Ramos (cell line): ENCODE results near the gene FBXL15.

Experiments
- in situ Hi-C: fragments of 300-500 bp; cut with MboI; formaldehyde crosslinking; loops from one replicate; pipeline ENCODE4 v1.14.3; 2022; ENCODE audit warnings: low sequenced_read_pairs; ENCODE audit not compliant: unreplicated experiment

The FBXL15 gene

DNA sequence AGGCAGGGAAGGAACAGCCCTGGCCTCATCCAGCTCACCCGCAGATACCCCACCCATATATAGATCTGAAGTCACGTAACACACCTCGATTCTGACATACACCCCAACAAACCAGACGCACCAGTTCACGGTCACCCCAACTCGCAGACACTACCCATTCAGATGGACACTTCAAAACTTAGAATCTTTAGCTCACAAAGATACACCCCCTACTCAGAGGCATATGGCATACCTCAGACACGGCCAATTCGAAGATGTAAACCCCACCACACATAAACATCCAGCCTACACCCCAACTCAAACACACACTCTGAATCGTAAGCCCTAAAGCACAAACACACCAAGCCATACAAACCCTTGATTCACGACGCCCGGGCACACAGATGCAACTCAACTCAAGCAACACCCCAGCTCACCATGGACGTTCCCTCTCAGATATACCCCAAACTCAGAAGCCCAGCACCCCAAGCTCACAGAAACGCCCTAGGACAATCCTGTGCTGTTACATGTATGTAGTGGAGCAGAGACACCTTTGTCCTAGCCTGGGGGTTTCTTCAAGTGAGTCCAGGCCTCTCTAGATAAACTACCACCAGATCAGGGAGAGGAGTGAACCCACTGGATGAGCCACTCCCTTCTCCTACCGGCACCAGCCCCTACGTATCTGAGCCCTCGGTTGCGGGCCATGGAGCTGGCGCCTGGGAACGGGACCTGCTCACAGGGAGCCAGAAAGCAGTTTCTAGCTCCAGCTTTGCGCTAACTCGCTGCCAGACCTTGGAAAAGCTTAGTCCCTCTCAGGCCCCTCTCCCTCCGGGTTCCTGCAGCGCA, 10.8 kb upstream of the FBXL15 start:
- in situ Hi-C loops = no loop called here

DNA sequence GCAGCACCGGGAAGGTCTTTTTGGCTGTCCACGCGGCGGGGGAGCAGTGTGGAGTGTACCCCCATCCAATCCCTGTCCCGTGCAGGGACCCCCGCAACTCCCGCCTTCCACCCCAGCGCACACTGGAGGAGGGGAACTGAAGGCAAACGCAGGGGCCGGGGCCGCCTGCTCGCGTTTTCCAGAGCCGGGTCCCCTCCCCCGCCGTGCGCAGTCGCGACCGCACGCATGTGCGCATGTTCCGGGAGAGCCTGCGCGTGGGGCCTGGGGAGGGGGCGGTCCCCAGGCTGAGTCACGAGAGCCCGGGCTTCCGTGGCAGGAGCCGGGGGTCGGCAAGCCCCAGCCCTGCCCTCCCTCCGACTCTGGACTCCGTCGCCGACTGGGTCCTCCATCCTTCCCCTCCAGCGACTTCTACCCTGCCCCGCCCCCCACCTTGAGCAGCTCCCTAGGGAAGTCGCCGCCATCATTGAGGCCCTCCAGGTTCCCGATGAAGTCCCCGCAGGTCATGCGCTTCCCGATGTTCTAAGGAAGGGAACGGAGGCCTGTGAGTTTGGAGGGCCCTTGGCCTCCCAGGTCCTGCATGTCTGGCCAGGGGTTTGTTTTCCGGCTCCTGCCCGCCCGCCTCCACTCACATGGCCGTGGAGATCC, 10.1 kb upstream of the FBXL15 start:
- in situ Hi-C loops = no loop called here

DNA sequence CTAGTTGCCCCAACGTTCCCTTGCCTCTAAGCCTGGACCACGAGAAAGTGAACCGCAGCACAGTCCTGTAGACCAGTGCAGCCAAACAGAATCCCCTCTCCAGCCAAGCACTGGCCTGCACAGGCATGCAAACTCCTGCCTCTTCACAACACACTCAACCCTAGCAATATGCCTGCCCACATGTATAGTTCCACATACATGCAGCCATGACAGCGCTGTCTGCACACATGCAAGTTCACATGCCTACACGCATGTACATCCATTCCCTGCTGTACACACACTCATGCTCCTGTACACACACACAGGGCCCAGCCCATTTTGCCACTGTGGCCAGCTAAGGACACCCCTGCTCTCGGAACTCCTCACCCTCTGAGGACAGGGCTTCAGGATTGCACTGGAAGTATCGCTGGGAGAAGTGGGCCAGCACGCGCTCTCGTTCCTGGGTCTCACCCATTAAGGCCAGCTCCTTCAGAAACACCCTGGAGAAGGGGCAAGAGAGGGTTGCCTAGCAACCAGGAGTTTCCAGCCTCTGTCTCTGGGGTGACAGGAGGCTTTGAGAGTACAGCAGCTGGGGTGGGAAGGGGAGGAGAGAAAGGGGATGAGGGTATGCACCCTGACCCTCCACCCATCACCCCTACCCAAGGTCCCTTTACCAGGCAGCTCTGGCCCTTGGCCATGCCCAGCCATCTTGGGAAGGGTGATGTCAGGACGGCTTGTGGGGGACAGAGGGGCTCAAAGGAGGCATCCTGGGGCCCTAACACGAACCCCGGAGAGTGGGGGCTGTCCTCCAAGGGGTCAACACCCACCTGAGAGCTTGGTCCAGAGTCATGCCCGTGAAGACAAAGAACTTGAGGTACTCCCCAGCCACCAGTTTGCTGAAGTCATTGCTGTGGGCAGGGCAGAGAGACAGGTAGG, 9.0 kb upstream of the FBXL15 start:
- in situ Hi-C loops = no loop called here

DNA sequence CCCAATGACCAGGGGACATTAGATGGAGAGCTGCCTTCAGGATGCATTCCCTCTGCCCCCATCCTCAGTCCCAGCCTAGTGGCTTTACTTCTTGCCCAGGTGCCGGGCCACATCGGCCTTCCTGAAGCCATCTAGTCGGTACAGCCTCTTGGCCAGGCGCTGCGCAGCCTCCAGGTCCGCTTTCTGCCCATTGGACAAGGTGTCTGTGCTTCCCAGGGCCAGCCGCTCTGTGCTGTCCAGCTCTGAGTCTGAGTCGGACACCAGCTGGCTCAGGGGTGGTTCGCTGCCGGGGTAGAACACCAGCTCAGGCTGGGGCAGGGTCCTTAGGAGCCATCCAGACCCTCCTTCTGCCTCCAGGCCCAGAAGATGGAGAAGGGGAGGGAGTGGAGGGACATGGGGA, 8.3 kb upstream of the FBXL15 start:
- in situ Hi-C loops = no loop called here

DNA sequence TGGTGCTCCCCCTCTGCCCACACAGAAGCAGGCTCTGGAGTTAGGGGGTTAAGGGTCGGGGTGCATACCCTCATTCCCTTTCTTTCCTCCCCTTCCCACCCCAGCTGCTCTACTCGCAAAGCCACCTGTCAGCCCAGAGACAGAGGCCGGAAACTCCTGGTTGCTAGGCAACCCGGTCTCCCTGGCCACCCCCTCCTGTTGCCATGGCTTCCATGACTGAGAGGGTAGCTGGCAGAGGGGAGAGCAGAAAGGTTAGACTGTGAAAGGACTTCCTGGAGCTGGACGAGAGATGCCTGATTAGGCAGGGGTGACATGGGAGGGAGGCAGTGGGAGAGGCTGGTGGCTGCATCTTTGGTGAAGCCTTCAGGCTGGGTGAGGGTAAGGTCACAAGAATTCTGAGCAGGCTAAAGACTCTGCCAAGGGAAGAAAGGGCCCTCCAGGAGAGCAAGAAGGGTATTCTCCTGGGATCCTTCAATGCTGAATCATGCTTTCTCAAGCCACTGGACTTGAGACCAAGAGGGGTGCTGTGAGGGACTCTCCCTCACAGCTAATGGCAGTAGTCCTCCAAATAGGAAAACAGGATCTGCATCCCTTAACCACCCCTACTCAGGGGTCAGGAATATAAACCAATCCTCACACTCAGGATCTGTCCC, 7.5 kb upstream of the FBXL15 start:
- in situ Hi-C loops = no loop called here

DNA sequence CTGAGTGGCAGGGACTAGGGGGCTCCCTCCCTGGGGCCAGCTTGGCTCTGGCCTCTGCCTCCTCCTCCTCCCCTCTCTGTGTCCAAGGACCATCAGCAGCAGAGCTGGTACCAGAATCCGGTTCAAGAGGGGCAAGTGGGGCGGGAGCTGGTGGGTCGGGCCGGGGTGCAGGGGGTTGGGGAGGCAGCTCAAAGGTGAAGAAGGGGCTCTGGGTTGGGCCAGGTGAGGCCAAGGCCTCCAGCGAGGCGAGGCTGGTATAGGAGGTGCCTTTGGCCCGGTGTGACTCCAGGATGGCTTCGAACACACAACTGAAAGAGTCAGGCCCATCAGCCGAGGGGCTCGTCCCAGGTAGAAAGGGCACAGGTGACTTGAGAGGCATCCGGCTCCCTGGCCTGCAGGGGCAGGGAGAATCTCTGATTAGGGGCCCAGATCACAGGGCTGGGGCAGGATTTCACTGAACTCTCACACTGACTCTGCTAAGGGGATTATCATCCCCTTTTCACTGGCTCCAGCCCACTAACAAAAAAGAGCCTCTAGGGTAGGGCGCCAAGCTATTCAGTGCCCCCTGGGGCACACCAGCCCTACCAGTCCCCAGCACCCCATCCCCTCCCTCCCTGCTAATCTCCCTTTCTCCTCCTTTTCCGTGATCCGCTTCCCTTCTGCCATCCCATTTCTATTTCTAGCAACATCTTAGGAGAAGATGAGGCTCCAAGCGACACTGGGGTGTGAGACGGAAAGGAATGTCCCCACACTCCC, 6.7 kb upstream of the FBXL15 start:
- in situ Hi-C loops = no loop called here

DNA sequence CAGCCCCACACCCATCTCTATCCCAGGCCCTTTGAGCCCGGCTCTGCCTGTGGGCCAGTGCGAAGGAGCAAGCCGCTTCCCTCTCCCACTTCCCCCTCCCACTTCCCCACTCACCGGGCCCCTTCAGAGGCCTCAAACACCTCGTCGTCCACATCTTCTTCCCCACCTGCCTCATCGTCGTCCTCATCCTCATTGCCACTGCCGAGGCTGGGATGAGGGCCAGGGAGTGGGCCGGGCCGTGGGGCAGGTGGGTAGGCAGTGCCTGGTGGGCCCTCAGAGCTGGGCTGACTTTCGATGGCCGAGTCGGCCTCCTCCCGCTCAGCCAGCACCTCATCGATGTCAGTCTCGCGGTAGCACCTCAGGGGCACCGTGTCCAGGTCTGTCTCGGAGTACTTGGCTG, 5.9 kb upstream of the FBXL15 start:
- in situ Hi-C loops = no loop called here

DNA sequence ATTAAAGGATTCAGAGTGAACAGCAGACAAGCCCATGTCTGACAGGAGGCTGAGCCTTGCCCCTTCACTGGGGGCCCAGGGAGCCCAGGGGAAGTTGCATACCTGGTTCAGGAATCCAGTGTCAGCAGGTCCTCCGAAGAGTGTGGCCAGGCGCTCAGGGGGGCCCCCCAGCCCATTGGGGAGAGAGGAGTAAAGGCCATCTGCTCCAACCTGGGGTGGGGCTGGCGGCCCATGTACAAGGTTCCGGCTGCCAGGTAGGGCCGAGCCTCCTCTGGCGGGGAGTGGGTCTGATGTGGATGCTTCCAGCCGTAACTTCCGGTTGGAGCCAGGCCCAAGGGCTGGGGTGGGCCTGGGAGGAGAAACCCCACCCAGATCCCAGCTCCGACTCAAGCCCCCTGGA, 4.4 kb upstream of the FBXL15 start:
- in situ Hi-C loops = no loop called here

DNA sequence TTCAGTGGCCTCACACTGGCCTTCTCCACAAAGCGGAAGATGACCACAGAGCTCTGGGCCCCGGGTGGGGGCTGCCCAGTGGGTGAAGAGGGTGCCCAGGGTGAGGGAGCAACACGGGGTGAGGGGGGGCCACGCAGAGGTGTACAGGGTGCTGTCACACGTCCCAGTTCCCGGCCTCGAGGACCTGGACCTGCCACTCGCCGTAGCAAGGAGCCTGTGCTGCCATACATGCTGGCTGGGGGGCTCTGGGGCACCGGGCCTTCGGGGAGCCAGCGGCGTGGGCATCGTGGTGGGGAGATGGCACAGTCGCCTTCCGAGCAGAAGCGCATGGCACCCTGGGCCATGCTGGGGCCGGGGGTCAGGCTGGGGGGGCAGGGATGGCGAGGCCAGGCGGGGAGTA, 3.9 kb upstream of the FBXL15 start:
- in situ Hi-C loops = no loop called here

DNA sequence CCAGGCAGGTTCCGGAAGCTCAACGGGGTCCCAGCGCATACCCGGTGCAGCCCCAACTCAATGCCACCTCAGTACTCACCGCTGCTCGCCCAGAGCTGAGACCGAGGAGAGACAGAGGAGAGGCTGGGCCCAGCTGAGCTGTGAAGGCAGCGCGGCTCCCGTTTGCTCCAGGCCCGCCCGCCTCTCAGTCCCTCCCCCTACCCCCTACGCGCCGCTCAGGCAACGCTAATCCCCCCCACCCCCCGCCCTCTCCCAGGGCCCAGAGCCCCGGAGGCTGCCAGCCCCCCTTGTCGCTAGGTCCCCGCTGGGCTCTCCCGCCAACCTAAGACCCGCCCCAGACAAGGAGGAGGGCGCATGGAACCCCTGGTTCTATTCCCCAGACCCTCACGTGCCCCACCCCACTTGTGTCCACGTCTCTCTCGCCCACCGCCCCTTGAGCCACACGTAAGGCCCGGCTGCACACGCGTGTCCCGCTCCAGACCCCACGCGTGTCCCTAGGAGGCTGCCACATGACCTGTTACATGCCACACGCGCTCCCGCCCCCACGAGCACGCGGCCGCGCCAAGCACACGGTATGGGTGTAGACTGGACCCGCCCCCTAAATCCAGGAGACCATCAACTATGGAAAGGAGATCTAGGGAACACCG, 1.9 kb upstream of the FBXL15 start, which contains the start of gene PSD:
PSD (minus strand) TSS at position 164 of the 647 bp plus-strand sequence. CDS start 1,747 bp downstream, outside the sequence.
- in situ Hi-C loops = no loop called here

DNA sequence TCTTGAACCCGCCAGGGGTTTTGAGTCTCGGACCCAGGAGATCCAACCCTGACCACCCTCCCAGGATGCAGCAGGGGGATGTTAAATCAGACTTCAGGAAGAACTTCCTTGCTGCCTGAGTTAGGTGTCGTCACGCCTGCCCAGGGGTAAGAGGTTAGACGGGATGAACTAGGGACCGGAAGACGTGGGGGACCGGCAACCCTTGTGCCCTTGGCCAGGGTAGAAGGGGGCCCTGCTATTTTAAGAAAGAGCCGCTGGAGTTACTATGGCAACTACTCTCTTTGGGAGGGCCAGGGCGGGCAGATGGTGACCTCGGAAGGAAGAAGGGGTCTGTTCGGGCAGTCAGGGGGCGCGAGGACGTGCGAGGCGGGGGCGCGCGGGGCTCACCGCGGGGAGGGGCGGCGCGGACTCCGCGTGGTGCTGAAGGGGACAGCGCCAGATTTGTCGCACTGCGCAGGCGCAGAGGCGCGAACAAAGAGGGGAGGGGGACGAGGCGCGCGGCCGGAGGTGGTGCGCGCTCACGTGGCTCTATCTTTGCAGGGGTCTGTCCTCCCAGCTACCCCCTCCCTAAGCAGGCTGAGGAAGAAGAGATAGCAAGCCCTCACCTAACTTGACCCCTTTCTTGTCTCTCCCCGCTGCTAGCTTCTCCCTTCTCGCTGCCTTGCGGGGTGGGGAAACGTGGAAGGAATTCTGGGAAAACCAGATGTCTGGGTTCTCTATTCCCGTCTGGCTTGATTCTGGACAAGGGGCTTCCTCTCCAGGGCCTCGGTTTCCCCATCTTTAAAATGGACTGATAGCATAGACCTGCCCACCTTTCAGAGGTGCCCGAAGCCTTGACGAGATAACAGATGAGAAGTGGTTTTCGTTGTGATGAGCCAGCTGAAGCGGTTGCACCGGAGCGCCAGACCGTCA, 1.1 kb upstream of the FBXL15 start:
- in situ Hi-C loops = no loop called here

DNA sequence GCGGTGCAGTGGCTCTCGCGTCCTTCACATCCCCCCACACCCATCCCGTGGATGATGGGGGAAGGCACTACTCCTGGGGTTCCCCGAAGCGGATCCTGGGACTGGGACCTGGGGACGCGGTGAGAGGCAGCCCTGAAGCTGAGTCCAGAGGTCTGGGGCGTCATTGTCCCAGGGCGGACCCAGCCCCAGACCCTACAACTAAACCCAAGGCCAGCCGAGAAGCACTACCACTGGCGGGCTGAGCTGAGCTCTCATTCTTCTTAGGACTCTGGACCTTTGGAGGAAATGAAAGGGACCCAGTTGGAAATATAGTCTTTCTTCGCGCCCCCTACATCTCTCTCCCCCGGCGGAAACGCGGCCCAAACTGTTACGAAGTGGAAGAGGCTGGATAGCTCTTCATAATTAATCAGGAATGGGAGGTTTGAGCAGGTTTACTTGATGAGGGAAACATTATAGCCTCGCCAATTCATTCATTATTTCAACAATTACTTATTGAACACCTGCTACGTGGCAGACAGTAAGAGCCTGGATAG, 389 bp upstream of the FBXL15 start:
- in situ Hi-C loops = no loop called here

DNA sequence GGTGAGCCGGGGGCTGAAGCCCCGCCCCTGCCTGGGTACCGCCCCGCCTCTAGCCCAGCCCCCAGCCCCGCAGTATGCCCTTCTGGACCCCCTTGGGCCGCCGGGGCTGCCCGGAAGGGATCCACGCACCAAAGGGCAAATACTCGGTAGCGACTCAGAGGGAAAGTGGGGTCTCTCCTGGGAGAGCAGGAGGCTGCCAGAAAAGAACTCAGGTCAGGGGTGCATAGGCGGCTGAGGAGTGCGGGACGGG, 796 bp downstream of the FBXL15 start:
- in situ Hi-C loops = no loop called here

DNA sequence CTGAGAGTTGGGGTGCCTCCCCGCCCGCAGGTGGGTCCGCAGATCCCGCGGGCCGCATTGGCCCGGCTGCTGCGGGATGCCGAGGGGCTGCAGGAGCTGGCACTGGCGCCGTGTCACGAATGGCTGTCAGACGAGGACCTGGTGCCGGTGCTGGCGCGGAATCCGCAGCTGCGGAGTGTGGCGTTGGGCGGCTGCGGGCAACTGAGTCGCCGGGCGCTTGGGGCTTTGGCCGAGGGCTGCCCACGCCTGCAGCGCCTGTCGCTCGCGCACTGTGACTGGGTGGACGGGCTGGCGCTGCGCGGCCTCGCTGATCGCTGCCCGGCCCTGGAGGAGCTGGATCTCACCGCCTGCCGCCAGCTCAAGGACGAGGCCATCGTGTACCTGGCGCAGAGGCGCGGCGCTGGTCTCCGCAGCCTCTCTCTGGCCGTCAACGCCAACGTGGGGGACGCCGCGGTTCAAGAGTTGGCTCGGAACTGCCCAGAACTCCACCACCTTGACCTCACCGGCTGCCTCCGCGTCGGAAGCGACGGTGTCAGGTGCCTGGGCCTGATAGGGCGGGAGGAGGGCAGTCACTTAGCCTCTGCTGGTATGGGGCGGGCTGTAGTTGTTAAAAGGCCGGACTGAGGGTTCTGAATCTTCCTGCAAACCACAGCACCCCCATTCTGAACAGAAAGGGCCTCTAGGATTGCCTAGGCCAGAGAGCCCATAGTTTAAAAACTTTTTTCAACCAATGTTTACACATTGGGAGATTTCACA, 1.3 kb downstream of the FBXL15 start:
- in situ Hi-C loops = no loop called here

DNA sequence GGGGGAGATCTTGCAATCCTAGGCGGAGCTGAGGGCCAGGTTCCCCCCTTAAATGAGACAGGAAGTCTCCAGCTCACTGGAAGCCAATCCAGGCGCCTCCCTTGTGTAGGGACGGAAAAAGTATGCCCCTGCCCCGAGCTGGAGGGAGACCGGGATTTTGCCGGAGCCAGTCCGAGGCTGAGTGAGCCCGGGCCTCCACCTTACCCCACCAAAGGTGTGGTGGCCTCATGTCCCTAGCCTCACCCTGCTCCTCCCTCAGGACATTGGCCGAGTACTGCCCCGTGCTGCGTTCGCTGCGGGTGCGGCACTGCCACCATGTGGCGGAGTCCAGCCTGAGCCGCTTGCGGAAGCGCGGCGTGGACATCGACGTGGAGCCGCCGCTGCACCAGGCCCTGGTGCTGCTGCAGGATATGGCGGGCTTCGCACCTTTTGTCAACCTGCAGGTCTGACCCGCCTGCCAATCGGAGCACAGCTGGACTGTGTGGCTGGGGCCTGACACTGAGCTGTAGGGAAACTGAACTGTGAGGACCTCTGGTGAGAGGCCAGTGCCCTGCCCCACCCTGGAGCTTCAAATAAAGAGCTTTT, 2.0 kb downstream of the FBXL15 start:
- in situ Hi-C loops = no loop called here

DNA sequence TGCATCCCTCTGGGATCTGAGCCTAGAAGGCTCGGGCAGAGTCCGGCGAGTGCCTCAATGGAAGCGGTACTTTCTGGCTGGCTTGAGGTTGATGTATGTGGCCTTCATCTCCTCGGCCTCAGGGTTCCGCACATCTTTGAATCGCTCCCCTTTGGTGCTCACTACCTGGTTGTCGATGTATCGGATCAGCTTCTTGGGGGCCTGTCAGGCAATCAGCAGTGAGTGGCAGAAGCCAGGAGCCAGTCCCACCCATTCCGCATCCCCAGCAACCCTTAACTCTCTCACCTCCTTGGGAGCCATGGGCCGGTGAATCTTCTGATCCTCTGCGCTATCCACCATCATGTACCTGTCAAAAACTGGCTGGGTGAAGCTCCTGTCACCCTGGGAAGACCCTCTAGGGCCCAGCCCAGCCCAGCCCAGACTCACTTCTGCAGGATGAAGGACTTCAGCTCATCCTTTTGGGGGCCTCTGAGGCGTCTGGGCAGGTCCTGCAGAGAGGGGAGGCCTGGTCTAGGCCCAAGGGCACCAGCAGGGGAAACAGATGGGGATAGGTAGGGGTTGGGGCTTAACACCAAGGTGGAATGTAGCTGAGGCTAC, 2.8 kb downstream of the FBXL15 start:
- in situ Hi-C loops = no loop called here

DNA sequence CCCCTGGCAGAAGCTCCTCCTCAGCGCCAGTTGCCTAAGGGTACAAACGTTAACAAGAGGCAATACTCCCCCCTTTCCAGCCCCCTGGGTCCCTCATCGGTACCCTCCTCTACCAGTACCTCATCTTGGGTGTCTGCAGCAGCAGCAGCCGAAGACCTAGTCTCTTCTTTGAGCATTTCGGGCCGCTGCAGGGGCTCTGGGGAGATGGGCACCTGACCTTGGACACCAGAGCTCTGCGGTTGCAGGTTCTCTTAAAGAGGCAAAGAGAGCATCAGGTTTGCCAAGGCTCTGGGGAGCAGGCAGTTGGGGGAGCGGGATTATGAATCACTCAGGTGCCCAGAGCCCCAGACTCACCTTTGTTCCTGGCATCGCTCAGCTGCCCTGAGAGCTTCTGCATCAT, 3.5 kb downstream of the FBXL15 start:
- in situ Hi-C loops = no loop called here
